ENCODE data around the gene LMX1B.

DNA sequence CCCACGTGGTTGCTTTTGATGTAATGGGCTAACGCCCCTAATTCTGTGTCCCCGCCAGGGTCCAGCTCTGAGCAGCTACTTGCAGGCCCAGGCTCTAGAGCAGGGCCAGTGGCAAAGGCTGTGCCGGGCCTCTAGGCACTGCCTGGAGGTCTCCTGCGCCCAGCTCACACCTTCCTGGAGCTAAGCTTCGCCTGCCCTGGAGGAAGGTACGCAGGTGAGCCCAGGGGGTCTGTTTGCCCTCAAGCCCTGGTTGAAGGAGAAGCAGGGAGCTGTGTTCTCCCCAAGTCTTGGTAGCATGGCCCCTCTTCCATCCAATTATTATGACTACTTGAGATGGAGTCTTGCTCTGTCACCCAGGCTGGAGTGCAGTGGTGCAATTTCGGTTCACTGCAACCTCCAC is 5.2 kb upstream of the LMX1B start:
- TF ChIP-seq, protein P1, sequence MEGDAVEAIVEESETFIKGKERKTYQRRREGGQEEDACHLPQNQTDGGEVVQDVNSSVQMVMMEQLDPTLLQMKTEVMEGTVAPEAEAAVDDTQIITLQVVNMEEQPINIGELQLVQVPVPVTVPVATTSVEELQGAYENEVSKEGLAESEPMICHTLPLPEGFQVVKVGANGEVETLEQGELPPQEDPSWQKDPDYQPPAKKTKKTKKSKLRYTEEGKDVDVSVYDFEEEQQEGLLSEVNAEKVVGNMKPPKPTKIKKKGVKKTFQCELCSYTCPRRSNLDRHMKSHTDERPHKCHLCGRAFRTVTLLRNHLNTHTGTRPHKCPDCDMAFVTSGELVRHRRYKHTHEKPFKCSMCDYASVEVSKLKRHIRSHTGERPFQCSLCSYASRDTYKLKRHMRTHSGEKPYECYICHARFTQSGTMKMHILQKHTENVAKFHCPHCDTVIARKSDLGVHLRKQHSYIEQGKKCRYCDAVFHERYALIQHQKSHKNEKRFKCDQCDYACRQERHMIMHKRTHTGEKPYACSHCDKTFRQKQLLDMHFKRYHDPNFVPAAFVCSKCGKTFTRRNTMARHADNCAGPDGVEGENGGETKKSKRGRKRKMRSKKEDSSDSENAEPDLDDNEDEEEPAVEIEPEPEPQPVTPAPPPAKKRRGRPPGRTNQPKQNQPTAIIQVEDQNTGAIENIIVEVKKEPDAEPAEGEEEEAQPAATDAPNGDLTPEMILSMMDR (IDR thresholded peaks at IDR 0.05), result no peak
- TF ChIP-seq ZFX (IDR thresholded peaks at IDR 0.05; ENCODE audit: borderline replicate concordance), result no peak
